Cardiac septum (tissue), 1 donor: ENCODE data around the gene GHSR. TPM values are rescaled to one million over a fixed set of nuclear protein-coding genes. Genes with fewer than 3 reads are reported as not detected.

ENCODE experiments used
- DNase-seq: peaks from one replicate; pipeline ENCODE4 v3.0.0-alpha.2; 2020; ENCODE audit warnings: low spot score
- intact Hi-C: fragments of 100-400 bp; cut with DNase I; formaldehyde crosslinking; loops from one replicate; pipeline ENCODE4 v1.14.0; 2022
- long read RNA-seq: library from polyadenylated mRNA; unstranded; transcript quantifications from one replicate; pipeline ENCODE4 v2.0.0, GENCODE V29; 2021
- total RNA-seq: library from RNA; stranded (reverse); fragmentation: NEBNext Ultra II Directional; extraction: Animal tissue kit (Norgen Biotek cat#: 25700); gene quantifications from one replicate; pipeline ENCODE4 v1.2.1, GENCODE V29; 2021
- donor health status: DM: no; HTN: no; CAD: no.

The GHSR gene, protein sequence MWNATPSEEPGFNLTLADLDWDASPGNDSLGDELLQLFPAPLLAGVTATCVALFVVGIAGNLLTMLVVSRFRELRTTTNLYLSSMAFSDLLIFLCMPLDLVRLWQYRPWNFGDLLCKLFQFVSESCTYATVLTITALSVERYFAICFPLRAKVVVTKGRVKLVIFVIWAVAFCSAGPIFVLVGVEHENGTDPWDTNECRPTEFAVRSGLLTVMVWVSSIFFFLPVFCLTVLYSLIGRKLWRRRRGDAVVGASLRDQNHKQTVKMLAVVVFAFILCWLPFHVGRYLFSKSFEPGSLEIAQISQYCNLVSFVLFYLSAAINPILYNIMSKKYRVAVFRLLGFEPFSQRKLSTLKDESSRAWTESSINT
- total RNA-seq, result not detected
- long read RNA-seq, result 0 reads

- no peak for DNase-seq
- intact Hi-C loops, result no loop called here
Observed at GRCh38 chr3:172447611-172448579, at the start of gene GHSR. Gene GHSR, minus strand, starts transcription at chr3:172448456. Its CDS starts 43 bp downstream, at chr3:172448413.

DNA sequence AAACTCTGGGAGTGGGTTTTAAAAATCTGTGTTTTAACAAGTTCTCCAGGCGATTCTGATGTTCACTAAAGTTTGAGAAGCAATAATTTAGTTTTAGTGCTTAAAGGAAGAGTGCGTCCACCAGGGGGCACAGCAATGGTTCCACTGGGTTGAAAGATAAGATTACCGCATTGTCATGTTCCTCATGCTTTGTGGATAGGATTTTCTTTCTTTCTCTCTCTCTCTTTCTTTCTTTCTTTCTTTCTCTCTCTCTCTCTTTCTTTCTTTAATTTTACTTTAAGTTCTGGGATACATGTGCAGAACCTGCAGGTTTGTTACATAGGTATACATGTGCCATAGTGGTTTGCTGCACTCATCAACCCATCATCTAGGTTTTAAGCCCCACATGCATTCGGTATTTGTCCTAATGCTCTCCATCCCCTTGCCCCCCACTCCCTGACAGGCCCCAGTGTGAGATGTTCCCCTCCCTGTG lies 42.0 kb upstream of the GHSR start:
- intact Hi-C loops, result loop anchor here (1.0 kb wide), 1 partner anchor 106 kb away; no protein-coding TSS in a partner anchor
- DNase-seq, result peak; percentile 86

DNA sequence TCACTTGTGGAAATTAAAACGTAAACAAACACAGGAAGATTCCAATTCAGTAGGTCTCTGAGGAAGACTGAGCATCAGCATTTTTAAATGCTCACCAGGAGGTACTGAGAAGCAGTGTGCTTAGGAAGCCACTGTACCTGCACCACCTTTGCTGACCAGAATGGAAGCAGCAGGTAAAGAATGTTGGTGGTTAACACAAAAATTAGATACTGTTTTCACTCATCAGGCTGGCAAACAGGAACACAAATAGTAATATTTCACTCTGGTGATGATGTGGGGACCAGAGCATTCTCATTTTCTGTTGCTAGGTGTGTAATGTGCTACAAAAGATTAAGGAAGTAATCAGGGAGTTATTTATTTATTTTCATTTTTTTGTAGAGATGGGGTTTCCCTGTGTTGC lies 29.9 kb upstream of the GHSR start:
- DNase-seq, result no peak
- intact Hi-C loops, result loop anchor here (10.0 kb wide), 1 partner anchor 113 kb away; no protein-coding TSS in a partner anchor

DNA sequence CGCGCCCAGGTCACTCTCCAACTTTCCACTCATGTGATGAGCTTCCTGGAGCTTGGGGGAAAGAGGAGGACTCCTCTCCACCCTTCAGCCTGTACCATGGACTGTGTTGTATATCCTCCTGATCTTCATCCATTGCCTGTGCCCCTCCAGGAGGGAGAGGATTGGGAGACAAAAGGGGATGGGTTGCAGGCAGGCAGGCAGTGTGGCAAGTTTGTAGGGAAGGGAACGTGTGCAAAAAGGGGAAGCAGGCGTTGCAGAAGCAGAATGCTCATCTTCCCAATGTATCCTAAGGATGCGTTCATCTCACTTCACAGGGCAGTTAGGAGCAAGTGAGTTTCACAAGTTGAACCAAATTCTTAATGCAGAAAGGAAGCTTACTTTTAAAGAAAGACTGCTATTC lies 28.1 kb upstream of the GHSR start:
- intact Hi-C loops, result loop anchor here (10.0 kb wide), 1 partner anchor 112 kb away; no protein-coding TSS in a partner anchor
- no peak for DNase-seq

DNA sequence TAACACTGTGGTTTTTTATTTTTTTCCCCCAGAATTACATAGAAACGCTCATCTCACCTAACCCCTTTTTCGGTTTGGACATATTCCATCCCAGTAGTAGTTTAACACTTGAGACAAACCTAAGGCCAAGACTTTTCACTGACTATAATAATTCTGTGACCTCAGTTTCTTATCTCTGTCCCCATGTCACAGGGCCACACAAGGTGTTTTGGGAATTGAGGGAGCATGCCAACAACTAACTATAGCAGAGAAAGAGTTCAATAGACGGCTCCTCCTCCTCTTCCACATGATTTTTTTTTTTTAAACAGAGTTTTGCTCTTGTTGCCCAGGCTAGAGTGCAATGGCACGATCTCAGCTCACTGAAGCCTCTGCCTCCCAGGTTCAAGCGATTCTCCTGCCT lies 27.4 kb upstream of the GHSR start:
- intact Hi-C loops, result loop anchor here (10.0 kb wide), 1 partner anchor 111 kb away; no protein-coding TSS in a partner anchor
- no peak for DNase-seq

DNA sequence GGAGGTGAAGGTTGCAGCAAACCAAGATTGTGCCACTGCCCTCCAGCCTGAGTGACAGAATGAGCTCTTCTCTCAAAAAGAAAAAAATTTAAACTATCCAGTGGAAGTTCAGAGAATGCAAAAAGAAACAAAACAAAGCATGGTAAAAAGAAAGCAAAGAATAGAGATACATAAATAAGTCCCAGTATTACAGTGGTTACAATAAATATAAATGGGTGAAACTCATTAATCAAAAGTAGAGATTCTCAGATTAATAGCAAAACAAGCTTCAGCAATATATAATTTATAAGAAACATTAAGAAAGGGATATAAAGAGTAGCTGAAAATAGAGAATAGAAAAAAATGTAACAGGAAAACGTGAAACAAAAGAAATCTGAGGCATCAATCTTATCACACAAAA lies 23.6 kb upstream of the GHSR start:
- no peak for DNase-seq
- intact Hi-C loops, result loop anchor here (10.0 kb wide), 1 partner anchor 107 kb away; no protein-coding TSS in a partner anchor

- intact Hi-C loops, result loop anchor here (10.0 kb wide), 1 partner anchor 106 kb away; no protein-coding TSS in a partner anchor
- DNase-seq, result no peak
Observed at GRCh38 chr3:172470588-172470987, 22.3 kb upstream of the GHSR start.

GRCh38 chr3:172467170-172467824 lies 19.0 kb upstream of the GHSR start:
- DNase-seq, result no peak
- intact Hi-C loops, result no loop called here

DNA sequence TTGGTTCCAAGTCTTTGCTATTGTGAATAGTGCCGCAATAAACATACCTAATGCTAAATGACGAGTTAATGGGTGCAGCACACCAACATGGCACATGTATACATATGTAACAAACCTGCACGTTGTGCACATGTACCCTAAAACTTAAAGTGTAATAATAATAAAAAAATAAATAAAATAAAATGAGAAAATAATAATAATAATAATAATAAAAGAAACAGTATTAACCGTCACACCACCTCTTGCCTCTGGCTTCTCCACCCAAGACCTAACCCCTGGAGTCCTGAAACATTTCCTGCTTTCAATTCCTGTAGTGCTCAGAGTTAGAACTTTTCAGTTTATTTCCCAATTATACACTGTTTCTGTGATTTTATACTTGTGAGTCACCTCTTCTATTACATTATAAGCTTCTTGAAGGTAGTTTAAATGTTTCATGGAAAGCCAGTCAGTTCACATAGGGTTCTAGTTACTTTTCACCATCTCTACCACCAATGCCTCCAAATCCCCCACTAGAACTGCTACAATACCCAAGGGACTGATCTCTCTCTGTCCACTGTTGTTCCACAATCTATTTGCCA lies 18.4 kb upstream of the GHSR start:
- intact Hi-C loops, result no loop called here
- DNase-seq, result no peak

- intact Hi-C loops, result no loop called here
- no peak for DNase-seq
Observed at GRCh38 chr3:172465281-172465680, 17.0 kb upstream of the GHSR start.

DNA sequence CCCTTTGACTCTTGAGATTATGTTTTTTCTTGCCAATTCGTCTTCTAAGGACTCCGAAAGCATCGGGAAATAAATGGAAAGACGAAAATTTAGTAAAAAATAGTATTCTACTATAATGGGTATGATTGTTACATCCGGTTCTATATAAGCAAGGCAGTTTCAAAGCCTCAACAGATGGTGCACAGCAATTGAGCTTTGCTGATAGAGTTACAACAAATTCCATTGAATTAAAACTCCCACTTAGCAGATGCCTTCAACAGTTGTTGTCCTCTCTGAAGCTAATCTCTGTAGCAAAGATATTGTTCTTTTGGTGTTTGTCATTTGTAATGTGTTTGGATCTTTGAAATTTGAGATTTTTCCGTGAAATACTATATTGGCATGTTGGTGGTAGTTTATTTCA lies 16.1 kb upstream of the GHSR start:
- DNase-seq, result no peak

DNA sequence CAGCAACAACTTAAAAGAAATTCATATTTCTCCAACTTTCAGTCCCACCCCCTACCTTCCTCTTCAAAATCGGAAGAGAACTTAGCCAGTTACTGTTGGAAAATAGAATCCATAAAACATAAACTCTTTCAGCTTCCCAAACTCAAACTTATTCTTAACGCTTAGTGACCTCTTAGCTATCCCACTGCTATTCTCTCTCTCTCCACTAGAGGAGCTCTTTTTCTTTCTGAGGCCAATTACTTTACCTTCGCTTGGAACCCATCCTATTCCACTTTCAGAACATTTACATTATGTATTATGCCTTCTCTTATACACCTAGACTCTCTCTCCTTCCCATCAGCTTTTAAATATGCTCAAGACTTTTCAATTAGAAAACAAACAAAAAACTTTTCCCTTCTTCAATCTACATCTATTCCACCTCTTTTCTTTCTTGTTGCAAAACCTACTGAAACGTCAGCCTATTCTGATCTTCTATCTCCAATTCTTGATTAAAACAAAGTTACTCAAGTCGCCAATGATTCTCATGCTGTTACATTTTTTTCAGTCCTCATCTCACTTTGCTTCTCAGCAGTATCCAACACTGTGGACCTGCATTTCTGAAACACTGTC lies 13.4 kb upstream of the GHSR start:
- intact Hi-C loops, result no loop called here

More for the DNA sequence above, 16.1 kb upstream of the GHSR start:
- intact Hi-C loops, result no loop called here

DNA sequence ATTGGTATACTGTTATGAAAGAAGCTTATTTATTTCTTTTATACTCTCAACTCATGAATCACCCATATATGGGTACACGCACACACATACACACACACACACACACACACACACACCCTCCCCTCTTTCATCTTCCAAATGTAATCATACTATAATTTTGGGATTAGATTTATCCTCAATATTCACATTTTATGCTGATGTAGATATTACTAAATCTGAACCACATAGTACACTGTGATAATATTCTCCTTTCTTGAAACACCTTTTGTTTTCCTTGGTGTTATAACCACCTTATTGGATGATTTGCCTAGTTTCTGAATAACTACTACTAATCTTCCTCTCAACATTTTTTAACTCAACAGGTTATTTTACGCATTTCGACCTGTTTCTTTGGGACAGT lies 8.1 kb upstream of the GHSR start:
- intact Hi-C loops, result no loop called here
- DNase-seq, result no peak

More for the DNA sequence above, 13.4 kb upstream of the GHSR start:
- no peak for DNase-seq

DNA sequence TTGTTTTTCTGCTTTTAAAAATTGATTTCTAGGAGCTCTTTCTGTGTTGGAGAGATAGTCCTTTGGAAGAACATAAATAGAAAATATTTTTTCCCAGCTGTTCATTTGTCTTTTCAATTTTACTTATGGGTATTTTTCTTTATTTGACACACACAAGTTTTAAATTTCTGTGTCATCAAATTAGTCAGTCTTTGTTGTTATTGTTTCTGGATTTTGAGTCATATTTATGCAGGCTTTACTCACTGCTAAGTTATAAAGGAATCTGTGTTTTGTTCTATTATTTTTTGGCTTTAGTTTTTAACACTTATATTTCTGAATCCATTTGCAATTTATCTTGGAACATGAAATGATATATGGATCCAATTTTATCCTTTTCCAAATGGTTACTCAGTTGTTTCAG lies 5.9 kb upstream of the GHSR start:
- intact Hi-C loops, result no loop called here
- no peak for DNase-seq

DNA sequence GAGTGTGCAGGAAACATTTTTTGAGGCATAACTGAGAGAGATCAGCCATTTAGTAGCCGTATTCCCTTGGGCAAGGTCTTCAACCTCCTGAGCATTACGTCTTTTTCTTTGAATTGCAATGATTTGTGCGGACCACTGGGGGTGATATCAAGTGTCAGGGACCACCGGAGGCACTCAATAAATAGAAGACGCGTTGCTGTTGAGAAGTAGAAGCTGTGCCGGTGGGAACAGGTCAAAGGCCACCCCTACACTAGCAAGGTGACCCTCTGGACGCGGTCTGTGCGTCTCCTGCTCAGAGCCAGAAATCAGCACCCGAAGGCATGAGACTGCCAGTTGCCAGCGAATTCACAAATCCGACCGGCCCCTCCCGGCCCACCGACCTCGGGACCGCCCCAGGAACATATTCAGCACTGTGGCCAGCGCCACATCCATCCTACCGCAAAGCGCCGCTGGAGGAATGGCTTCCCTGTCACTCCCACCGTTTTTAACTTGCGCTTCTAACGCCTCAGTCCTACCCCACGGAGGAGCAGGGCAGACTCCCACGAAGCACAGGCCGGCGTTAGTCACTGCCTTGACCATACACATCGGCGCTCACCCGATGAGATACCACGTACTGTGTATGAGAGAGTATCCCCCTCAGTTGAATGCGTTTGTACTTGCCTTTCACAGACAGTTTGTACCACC lies 1.4 kb upstream of the GHSR start:
- intact Hi-C loops, result no loop called here
- DNase-seq, result no peak

- DNase-seq, result no peak
- intact Hi-C loops, result no loop called here
Observed at GRCh38 chr3:172448661-172449465, 607 bp upstream of the GHSR start.

DNA sequence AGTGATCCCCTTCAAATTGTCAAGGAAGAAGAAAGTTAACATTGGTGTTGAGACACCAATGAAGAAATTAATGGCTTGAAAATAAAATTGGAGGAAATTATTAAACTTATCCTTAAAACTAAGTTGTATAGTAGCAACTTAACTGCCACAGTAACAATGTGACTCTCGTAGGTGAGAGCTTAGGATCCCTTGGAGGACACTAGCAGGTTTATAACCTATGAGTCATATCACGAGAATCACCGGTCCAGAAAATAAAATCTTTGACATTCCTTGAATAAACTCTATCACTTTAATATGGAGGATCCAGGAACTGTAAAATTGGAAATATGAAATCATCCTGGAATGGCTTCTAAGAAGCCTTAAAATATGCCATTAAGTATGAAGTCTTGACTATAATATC lies 2.1 kb downstream of the GHSR start:
- no peak for DNase-seq
- intact Hi-C loops, result no loop called here
